Measurements from ENCODE around the gene KIF25. TPM values are rescaled to one million over a fixed set of nuclear protein-coding genes. Genes with fewer than 3 reads are reported as not detected.

Gene KIF25
- total RNA-seq, 4 donors from 2014 or later: 0.17 TPM; not detected in 3

GRCh38 chr6:167951781-167952511 is 45.5 kb upstream of the KIF25 start:
- Histone ChIP-seq H3K9me3 (no peaks in the 10 kb centered on the region), H3K36me3 (peaks cover 38 to 74% (median 59%) of the 10 kb centered on the region in 4 donors), H3K27me3 (no peaks in the 10 kb centered on the region), H3K4me1 (peaks cover 0 to 6% (median 0%) of the 10 kb centered on the region in 4 donors), H3K4me3 (no peak overlapping the region), H3K27ac (replicated peaks in 1 of 4) (no peak overlapping the region)
- 97% methylated on average over 27 of the region's 29 CpGs for WGBS
- intact Hi-C loops (cut with DNase I): no loop called here
- TF ChIP-seq POLR2AphosphoS5 (IDR thresholded peaks at IDR 0.05): no peak
- TF ChIP-seq POLR2A (IDR thresholded peaks at IDR 0.05; ENCODE audit: low read depth): no peak
- TF ChIP-seq EP300 (IDR thresholded peaks at IDR 0.05): no peak
- no peak for DNase-seq (ENCODE audit: extremely low spot score)

GRCh38 chr6:167952512-167952859 is 45.0 kb upstream of the KIF25 start:
- no peak for DNase-seq (ENCODE audit: extremely low spot score)
- H3K27me3 ChIP-seq: no peaks in the 10 kb centered on the region
- intact Hi-C loops (cut with DNase I): no loop called here
- H3K4me1 ChIP-seq: peaks cover 0 to 12% (median 0%) of the 10 kb centered on the region in 4 donors
- H3K36me3 ChIP-seq: peaks cover 38 to 72% (median 56%) of the 10 kb centered on the region in 4 donors
- H3K27ac ChIP-seq (replicated peaks in 1 of 4): no peak overlapping the region
- TF ChIP-seq POLR2A (IDR thresholded peaks at IDR 0.05; ENCODE audit: low read depth) (no peak), CTCF (IDR thresholded peaks at IDR 0.05) (no peak), EP300 (IDR thresholded peaks at IDR 0.05) (no peak), POLR2AphosphoS5 (IDR thresholded peaks at IDR 0.05) (no peak)
- H3K4me3 ChIP-seq: no peak overlapping the region
- no peaks in the 10 kb centered on the region for H3K9me3 ChIP-seq
- 93% methylated on average over 1 of the region's 1 CpG for WGBS

GRCh38 chr6:167953551-167953950 is 43.9 kb upstream of the KIF25 start:
- TF ChIP-seq EP300 (IDR thresholded peaks at IDR 0.05): no peak
- TF ChIP-seq CTCF (IDR thresholded peaks at IDR 0.05): no peak
- no peak for TF ChIP-seq POLR2A (IDR thresholded peaks at IDR 0.05; ENCODE audit: low read depth)
- TF ChIP-seq POLR2AphosphoS5 (IDR thresholded peaks at IDR 0.05): no peak
- intact Hi-C loops (cut with DNase I): no loop called here
- 96% methylated on average over 5 of the region's 5 CpGs for WGBS
- Histone ChIP-seq H3K4me1 (peaks cover 0 to 12% (median 0%) of the 10 kb centered on the region in 4 donors), H3K4me3 (no peak overlapping the region), H3K9me3 (no peaks in the 10 kb centered on the region), H3K36me3 (peaks cover 32 to 61% (median 45%) of the 10 kb centered on the region in 4 donors), H3K27me3 (no peaks in the 10 kb centered on the region), H3K27ac (replicated peaks in 1 of 4) (no peak overlapping the region)
- DNase-seq (ENCODE audit: extremely low spot score): no peak

GRCh38 chr6:167954151-167954550 is 43.3 kb upstream of the KIF25 start:
- H3K27ac ChIP-seq (replicated peaks in 1 of 4): no peak overlapping the region
- WGBS: 96% methylated on average over 3 of the region's 3 CpGs
- no peak for TF ChIP-seq POLR2AphosphoS5 (IDR thresholded peaks at IDR 0.05)
- no peak for TF ChIP-seq EP300 (IDR thresholded peaks at IDR 0.05)
- no peak for TF ChIP-seq POLR2A (IDR thresholded peaks at IDR 0.05; ENCODE audit: low read depth)
- H3K4me1 ChIP-seq: peaks cover 0 to 12% (median 0%) of the 10 kb centered on the region in 4 donors
- no peak overlapping the region for H3K4me3 ChIP-seq
- no peaks in the 10 kb centered on the region for H3K27me3 ChIP-seq
- no peaks in the 10 kb centered on the region for H3K9me3 ChIP-seq
- intact Hi-C loops (cut with DNase I): no loop called here
- no peak for DNase-seq (ENCODE audit: extremely low spot score)
- H3K36me3 ChIP-seq: peaks cover 26 to 55% (median 39%) of the 10 kb centered on the region in 4 donors

- DNase-seq (ENCODE audit: extremely low spot score): no peak
- H3K36me3 ChIP-seq: peaks cover 11 to 32% (median 19%) of the 10 kb centered on the region in 4 donors
Observed at GRCh38 chr6:167956491-167956890, 41.0 kb upstream of the KIF25 start.

More at GRCh38 chr6:167956491-167956890, 41.0 kb upstream of the KIF25 start:
- H3K9me3 ChIP-seq: no peaks in the 10 kb centered on the region
- H3K4me3 ChIP-seq: no peak overlapping the region
- no peaks in the 10 kb centered on the region for H3K27me3 ChIP-seq
- H3K27ac ChIP-seq (replicated peaks in 1 of 4): no peak overlapping the region
- TF ChIP-seq POLR2A (IDR thresholded peaks at IDR 0.05; ENCODE audit: low read depth) (no peak), POLR2AphosphoS5 (IDR thresholded peaks at IDR 0.05) (no peak), EP300 (IDR thresholded peaks at IDR 0.05) (no peak), CTCF (IDR thresholded peaks at IDR 0.05) (no peak)
- intact Hi-C loops (cut with DNase I): no loop called here
- H3K4me1 ChIP-seq: peaks cover 0 to 12% (median 0%) of the 10 kb centered on the region in 4 donors
- 99% methylated on average over 6 of the region's 6 CpGs for WGBS
